DND-41 (cell line): ENCODE data around the gene MOCS2.

ENCODE experiments used
- CTCF ChIP-seq: IDR thresholded peaks from 2 replicates; pipeline ENCODE4 v1.5.1; 2012; ENCODE audit warnings: borderline replicate concordance, low read length, moderate library complexity, mild to moderate bottlenecking; ENCODE audit not compliant: poor library complexity, severe bottlenecking; ENCODE audit errors: extremely low read depth
- EZH2 ChIP-seq: IDR thresholded peaks from 3 replicates; pipeline ENCODE4 v1.6.1; 2012; ENCODE audit warnings: borderline replicate concordance, low read depth, mild to moderate bottlenecking, moderate library complexity, low read length, inconsistent platforms; ENCODE audit not compliant: severe bottlenecking

- TF ChIP-seq CTCF (no peak), EZH2 (no peak)
Observed at GRCh38 chr5:53063176-53063575, 46.4 kb downstream of the MOCS2 start.
